Lung (tissue), 12 donors: ENCODE data around the gene PTS. TPM values are rescaled to one million over a fixed set of nuclear protein-coding genes. Genes with fewer than 3 reads are reported as not detected.

Experiments
- ATAC-seq: fragments of 200-7000 bp; cut with Tn5 transposase; one replicate; pipeline ENCODE4 v1.9.1; 2020; ENCODE audit warnings: moderate number of reproducible peaks; ENCODE audit not compliant: insufficient read depth, low FRiP score
- DNase-seq, 3 donors: peaks; one replicate each; pipeline ENCODE4 v3.0.0-alpha.2; 2013 to 2017
- H3K27ac ChIP-seq, 2 donors: one replicate each; pipeline ENCODE4 v1.5.1; 2013; ENCODE audit warnings: mild to moderate bottlenecking in 2 of 2, moderate library complexity in 2 of 2, control low read depth in 1 of 2, inconsistent platforms in 1 of 2, low read depth in 1 of 2, low read length in 1 of 2
- H3K27me3 ChIP-seq, 3 donors: one replicate each; pipeline ENCODE4 v1.5.1; 2013; ENCODE audit warnings: low read length in 2 of 3; ENCODE audit not compliant: control insufficient read depth in 3 of 3, insufficient read depth in 3 of 3
- H3K36me3 ChIP-seq, 4 donors: one replicate each; pipeline ENCODE4 v1.5.1; 2013; ENCODE audit warnings: low read length in 4 of 4, mild to moderate bottlenecking in 1 of 4, moderate library complexity in 1 of 4; ENCODE audit not compliant: control insufficient read depth in 4 of 4, insufficient read depth in 4 of 4
- H3K4me1 ChIP-seq, 5 donors: one replicate each; pipeline ENCODE4 v1.5.1; 2013; ENCODE audit warnings: low read length in 5 of 5, mild to moderate bottlenecking in 2 of 5, moderate library complexity in 1 of 5; ENCODE audit not compliant: control insufficient read depth in 5 of 5, insufficient read depth in 5 of 5
- H3K4me3 ChIP-seq: one replicate; pipeline ENCODE4 v1.5.1; 2013; ENCODE audit warnings: mild to moderate bottlenecking, control low read depth, moderate library complexity
- H3K9ac ChIP-seq, 2 donors: one replicate each; pipeline ENCODE4 v1.5.1; 2013; ENCODE audit warnings: low read length in 2 of 2, control low read depth in 1 of 2; ENCODE audit not compliant: insufficient read depth in 1 of 2
- H3K9me3 ChIP-seq, 4 donors: one replicate each; pipeline ENCODE4 v1.5.1; 2013; ENCODE audit warnings: low read length in 3 of 4, mild to moderate bottlenecking in 1 of 4, moderate library complexity in 1 of 4; ENCODE audit not compliant: control insufficient read depth in 4 of 4, insufficient read depth in 3 of 4
- CTCF ChIP-seq: IDR thresholded peaks from 2 replicates; pipeline ENCODE4 v1.5.1; 2012; ENCODE audit warnings: mild to moderate bottlenecking; ENCODE audit errors: control extremely low read depth, extremely low read depth
- WGBS, 2 donors: extraction: QIAGEN DNeasy Blood & Tissue Kit; methylation state at CpG; one replicate each; pipeline ENCODE4 v1.1.7; 2013; 5-methylcytosine and 5-hydroxymethylcytosine counted together
- polyA plus RNA-seq, 2 donors: library from polyadenylated mRNA; stranded (reverse); fragments of 200-250 nt; gene quantifications; one replicate each; pipeline ENCODE4 v1.2.1, GENCODE V29; 2013
- total RNA-seq, 2 donors: library from RNA; depleted of rRNA in 1 of 2; stranded (reverse); fragments of >200 nt in 1 of 2; gene quantifications; one replicate each; pipeline ENCODE4 v1.2.1, GENCODE V29; 2014 to 2021
- donor health status: control.
- donor health status: control.
- donor health status: Bipolar disorder and iron deficiency.
- donor health status: healthy.
- donor health status: DM: yes; HTN: yes; CAD: no.

PTS gene
- total and polyA plus RNA-seq, 4 donors, result 19.3 to 60.5 (median 25.1) TPM

- Histone ChIP-seq H3K36me3 (peaks cover 23 to 37% (median 25%) of the 10 kb centered on the region in 4 donors), H3K9me3 (no peaks in the 10 kb centered on the region)
- no peak for ATAC-seq
Measured at GRCh38 chr11:112235750-112236390, 9.6 kb downstream of the PTS start.

DNA sequence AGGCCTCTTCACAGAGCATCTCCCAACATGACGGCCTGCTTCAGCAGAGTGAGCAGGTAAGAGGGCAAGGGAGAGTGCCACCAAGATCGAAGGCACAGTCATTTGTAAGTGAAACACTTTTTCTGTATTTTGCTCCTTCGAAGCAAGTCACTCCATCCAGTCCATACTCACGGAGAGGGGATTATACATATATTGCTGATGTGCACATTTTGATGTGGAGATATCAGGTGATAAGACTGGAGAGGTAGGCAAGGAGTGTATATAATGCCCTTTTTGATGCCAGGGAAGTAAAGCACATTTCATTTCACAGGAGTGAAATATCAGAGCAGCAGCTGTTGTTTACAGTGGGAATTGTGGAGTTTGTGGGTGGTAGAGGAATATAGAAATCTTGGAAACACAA lies 11.2 kb downstream of the PTS start:
- H3K4me3 ChIP-seq, result no peak overlapping the region
- no peak for DNase-seq
- no peaks in the 10 kb centered on the region for H3K9me3 ChIP-seq
- H3K9ac ChIP-seq, result no peak overlapping the region
- no peaks in the 10 kb centered on the region for H3K4me1 ChIP-seq
- WGBS, 2 donors, result 97 to 98% methylated on average over 4 of the region's 4 CpGs
- no peak overlapping the region for H3K27ac ChIP-seq
- peaks cover 23 to 33% (median 24%) of the 10 kb centered on the region in 4 donors for H3K36me3 ChIP-seq
- H3K27me3 ChIP-seq, result no peaks in the 10 kb centered on the region
- ATAC-seq, result no peak
- no peak for TF ChIP-seq CTCF

More at GRCh38 chr11:112235750-112236390, 9.6 kb downstream of the PTS start:
- no peak for DNase-seq
- Histone ChIP-seq H3K27me3 (no peaks in the 10 kb centered on the region), H3K4me3 (no peak overlapping the region), H3K9ac (no peak overlapping the region), H3K4me1 (no peaks in the 10 kb centered on the region), H3K27ac (no peak overlapping the region)
- no peak for TF ChIP-seq CTCF
- WGBS, 2 donors, result 95% methylated on average over 8 of the region's 8 CpGs

GRCh38 chr11:112238041-112238440 lies 11.8 kb downstream of the PTS start:
- no peak for TF ChIP-seq CTCF
- H3K4me3 ChIP-seq, result no peak overlapping the region
- no peak overlapping the region for H3K9ac ChIP-seq
- DNase-seq (no peak), ATAC-seq (no peak)
- no peaks in the 10 kb centered on the region for H3K9me3 ChIP-seq
- H3K4me1 ChIP-seq, result no peaks in the 10 kb centered on the region
- 91 to 95% methylated on average over 3 of the region's 3 CpGs for WGBS, 2 donors
- peaks cover 23 to 28% (median 24%) of the 10 kb centered on the region in 4 donors for H3K36me3 ChIP-seq
- H3K27me3 ChIP-seq, result no peaks in the 10 kb centered on the region
- no peak overlapping the region for H3K27ac ChIP-seq

- H3K36me3 ChIP-seq, result peaks cover 11 to 20% (median 15%) of the 10 kb centered on the region in 4 donors
- TF ChIP-seq CTCF, result no peak
- WGBS, 2 donors, result 83 to 85% methylated on average over 3 of the region's 3 CpGs
- peak; percentile 47 for ATAC-seq
- H3K27ac ChIP-seq, result no peak overlapping the region
- H3K4me1 ChIP-seq, result no peaks in the 10 kb centered on the region
- no peak for DNase-seq
- H3K9me3 ChIP-seq, result no peaks in the 10 kb centered on the region
- no peaks in the 10 kb centered on the region for H3K27me3 ChIP-seq
- H3K9ac ChIP-seq, result no peak overlapping the region
- H3K4me3 ChIP-seq, result no peak overlapping the region
Measured at GRCh38 chr11:112241486-112241885, 15.3 kb downstream of the PTS start.
